ENCODE data around the gene CCM2L. TPM values are rescaled to one million over a fixed set of nuclear protein-coding genes. Genes with fewer than 3 reads are reported as not detected.

The CCM2L gene
- total RNA-seq, 1 donor from 2014 or later: 6.3 TPM

DNA sequence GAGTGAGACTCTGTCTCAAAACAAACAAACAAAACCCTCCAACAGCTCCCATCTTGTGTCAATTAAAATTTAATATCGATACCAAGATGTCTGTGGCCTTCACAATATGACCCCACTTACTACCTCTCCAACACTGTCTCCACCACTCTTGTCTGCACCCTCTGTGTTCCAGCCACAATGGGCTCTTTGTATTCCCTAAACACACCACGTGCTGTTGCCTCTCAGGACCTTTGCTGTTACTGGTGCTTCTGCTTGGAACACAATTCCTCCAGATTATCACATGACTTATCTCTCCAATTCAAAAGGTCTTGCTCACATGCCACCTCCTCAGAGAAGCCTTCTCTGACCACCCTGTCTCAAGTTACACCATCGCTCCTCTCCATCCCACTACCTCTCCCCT lies 35.8 kb downstream of the CCM2L start:
- Mint-ChIP-seq H3K27me3 (ENCODE audit: unreplicated experiment) (peaks cover 4% of the 10 kb centered on the region), H3K36me3 (ENCODE audit: unreplicated experiment) (no peaks in the 10 kb centered on the region), H3K27ac (ENCODE audit: unreplicated experiment) (no peak overlapping the region), H3K9me3 (ENCODE audit: unreplicated experiment) (peaks cover 4% of the 10 kb centered on the region), H3K4me3 (ENCODE audit: unreplicated experiment) (no peak overlapping the region), H3K4me1 (ENCODE audit: low read depth, unreplicated experiment) (no peaks in the 10 kb centered on the region)
- no peak for DNase-seq
- TF ChIP-seq, protein P1, sequence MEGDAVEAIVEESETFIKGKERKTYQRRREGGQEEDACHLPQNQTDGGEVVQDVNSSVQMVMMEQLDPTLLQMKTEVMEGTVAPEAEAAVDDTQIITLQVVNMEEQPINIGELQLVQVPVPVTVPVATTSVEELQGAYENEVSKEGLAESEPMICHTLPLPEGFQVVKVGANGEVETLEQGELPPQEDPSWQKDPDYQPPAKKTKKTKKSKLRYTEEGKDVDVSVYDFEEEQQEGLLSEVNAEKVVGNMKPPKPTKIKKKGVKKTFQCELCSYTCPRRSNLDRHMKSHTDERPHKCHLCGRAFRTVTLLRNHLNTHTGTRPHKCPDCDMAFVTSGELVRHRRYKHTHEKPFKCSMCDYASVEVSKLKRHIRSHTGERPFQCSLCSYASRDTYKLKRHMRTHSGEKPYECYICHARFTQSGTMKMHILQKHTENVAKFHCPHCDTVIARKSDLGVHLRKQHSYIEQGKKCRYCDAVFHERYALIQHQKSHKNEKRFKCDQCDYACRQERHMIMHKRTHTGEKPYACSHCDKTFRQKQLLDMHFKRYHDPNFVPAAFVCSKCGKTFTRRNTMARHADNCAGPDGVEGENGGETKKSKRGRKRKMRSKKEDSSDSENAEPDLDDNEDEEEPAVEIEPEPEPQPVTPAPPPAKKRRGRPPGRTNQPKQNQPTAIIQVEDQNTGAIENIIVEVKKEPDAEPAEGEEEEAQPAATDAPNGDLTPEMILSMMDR (IDR thresholded peaks at IDR 0.05; ENCODE audit: partially characterized antibody, unreplicated experiment): no peak

DNA sequence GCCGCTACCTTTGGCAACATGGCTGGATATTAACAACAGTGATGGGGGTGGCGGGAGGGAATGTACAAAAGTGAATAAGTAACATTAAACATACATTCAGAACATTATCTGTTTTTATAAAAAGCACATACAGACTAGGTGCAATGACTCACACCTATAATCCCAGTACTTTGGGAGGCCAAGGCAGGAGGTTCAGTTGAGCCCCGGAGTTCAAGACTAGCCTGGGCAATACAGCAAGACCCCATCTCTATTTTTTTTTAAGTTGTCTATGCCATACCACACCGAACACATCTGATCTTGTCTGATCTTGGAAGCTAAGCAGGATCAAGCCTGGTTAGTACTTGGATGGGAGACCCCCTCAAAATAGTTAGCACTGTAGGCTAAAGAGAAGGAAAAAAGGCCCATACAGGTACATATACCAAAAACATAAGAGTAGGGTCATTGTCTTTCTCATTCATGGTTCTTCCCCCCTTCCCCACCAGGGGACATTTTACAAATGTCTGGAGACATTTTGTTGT lies 40.1 kb downstream of the CCM2L start:
- H3K4me3 Mint-ChIP-seq (ENCODE audit: unreplicated experiment): no peak overlapping the region
- H3K27ac Mint-ChIP-seq (ENCODE audit: unreplicated experiment): no peak overlapping the region
- peaks cover 7% of the 10 kb centered on the region for H3K36me3 Mint-ChIP-seq (ENCODE audit: unreplicated experiment)
- no peak for DNase-seq
- peaks cover 21% of the 10 kb centered on the region for H3K27me3 Mint-ChIP-seq (ENCODE audit: unreplicated experiment)
- no peaks in the 10 kb centered on the region for H3K4me1 Mint-ChIP-seq (ENCODE audit: low read depth, unreplicated experiment)
- peaks cover 12% of the 10 kb centered on the region for H3K9me3 Mint-ChIP-seq (ENCODE audit: unreplicated experiment)
- TF ChIP-seq, protein P1 (IDR thresholded peaks at IDR 0.05; ENCODE audit: partially characterized antibody, unreplicated experiment): peak; percentile 39

DNA sequence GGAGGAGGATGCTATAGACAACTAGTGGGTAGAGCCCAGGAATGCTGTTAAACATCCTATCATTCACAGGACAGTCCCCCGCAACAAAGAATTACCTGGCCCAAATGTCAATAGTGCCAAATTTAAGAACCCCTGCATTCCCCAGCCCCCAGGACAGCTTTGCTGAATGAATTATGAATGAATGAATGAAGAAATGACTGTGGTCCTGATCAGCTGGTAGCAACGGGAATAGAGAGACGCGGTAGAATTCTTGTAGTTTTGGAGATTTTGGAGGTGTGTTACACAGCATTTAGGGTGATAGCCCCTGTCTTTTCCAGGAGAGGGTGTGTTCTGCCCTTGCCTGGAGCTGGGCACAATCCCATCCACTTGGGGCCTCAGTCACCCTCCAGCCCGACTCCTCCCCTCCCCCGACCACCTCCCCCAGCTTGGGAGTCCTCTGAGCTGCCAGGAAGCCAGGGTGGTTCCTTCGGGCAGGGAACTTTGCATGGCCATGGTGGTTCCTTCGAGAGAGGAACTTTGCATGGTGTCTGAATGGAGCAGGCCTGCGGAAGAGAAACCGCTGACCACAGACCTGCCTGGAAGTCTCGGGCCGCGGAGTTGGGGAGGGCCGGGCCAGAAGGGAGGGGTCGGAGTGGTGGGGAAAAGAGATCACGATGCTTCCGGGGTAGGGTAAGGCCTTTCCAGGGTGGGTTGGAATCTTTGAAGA lies 40.8 kb downstream of the CCM2L start:
- Mint-ChIP-seq H3K9me3 (ENCODE audit: unreplicated experiment) (peaks cover 12% of the 10 kb centered on the region), H3K27me3 (ENCODE audit: unreplicated experiment) (peaks cover 21% of the 10 kb centered on the region), H3K36me3 (ENCODE audit: unreplicated experiment) (peaks cover 7% of the 10 kb centered on the region), H3K4me3 (ENCODE audit: unreplicated experiment) (peak overlapping the region; percentile 66), H3K27ac (ENCODE audit: unreplicated experiment) (no peak overlapping the region), H3K4me1 (ENCODE audit: low read depth, unreplicated experiment) (no peaks in the 10 kb centered on the region)
- TF ChIP-seq, protein P1 (IDR thresholded peaks at IDR 0.05; ENCODE audit: partially characterized antibody, unreplicated experiment): peak; percentile 7
- DNase-seq: no peak

DNA sequence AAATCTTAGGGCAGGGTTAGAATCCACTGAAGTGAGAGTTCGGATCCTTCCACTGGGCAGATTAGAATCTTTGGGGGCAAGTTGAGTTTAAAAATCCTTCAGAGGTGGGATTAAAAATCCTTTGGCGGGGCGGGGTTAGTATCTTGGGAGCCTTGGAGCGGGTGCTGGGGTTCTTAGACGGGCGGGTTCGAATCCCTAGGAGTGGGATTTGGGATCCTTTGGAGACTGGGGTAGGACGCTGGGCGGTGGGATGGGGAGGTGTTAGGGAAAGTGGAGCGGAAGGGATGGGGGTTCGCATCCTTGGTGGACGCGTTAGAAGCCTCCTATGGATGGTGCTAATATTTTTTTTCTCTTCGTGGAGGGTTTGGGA lies 41.5 kb downstream of the CCM2L start:
- H3K4me1 Mint-ChIP-seq (ENCODE audit: low read depth, unreplicated experiment): no peaks in the 10 kb centered on the region
- H3K27ac Mint-ChIP-seq (ENCODE audit: unreplicated experiment): no peak overlapping the region
- H3K9me3 Mint-ChIP-seq (ENCODE audit: unreplicated experiment): peaks cover 12% of the 10 kb centered on the region
- no peak for DNase-seq
- peaks cover 7% of the 10 kb centered on the region for H3K36me3 Mint-ChIP-seq (ENCODE audit: unreplicated experiment)
- TF ChIP-seq, protein P1 (IDR thresholded peaks at IDR 0.05; ENCODE audit: partially characterized antibody, unreplicated experiment): no peak
- peak overlapping the region; percentile 66 for H3K4me3 Mint-ChIP-seq (ENCODE audit: unreplicated experiment)
- peaks cover 22% of the 10 kb centered on the region for H3K27me3 Mint-ChIP-seq (ENCODE audit: unreplicated experiment)

DNA sequence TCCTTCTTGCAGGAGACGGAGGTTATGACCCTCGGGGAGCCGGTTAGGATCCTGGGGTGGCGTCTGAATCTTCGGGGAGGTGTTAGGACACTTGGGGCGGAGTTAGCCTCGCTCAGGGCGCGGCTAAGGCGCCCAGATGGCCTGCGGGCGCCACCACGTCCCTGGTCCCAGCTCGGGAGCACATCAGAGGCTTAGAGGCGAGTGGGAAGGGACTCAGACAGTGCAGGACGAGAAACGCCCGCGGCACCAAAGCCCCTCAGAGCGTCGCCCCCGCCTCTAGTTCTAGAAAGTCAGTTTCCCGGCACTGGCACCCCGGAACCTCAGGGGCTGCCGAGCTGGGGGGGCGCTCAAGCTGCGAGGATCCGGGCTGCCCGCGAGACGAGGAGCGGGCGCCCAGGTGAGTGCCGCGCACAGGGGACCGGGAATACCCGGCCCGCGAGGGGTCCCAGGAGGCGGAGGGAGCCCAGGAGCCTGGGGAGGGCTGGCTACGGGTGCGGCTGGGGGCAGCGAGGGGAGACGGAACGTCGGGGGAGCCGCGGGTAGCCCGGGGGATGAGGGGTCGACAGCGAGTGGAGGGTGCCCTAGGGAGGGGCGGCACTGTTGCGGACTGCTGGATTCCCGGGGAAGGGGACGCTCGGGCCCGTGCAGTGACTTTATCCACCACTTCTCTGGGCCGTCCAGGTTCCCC lies 42.0 kb downstream of the CCM2L start, which contains the start of gene HCK:
HCK (plus strand) TSS at position 153 of the 688 bp plus-strand sequence.
- H3K27me3 Mint-ChIP-seq (ENCODE audit: unreplicated experiment): peaks cover 23% of the 10 kb centered on the region
- H3K9me3 Mint-ChIP-seq (ENCODE audit: unreplicated experiment): peaks cover 12% of the 10 kb centered on the region
- H3K4me1 Mint-ChIP-seq (ENCODE audit: low read depth, unreplicated experiment): no peaks in the 10 kb centered on the region
- peak within 1 kb of the TSS; percentile 66 for H3K4me3 Mint-ChIP-seq (ENCODE audit: unreplicated experiment)
- no peak within 1 kb of the TSS for H3K27ac Mint-ChIP-seq (ENCODE audit: unreplicated experiment)
- TF ChIP-seq, protein P1 (IDR thresholded peaks at IDR 0.05; ENCODE audit: partially characterized antibody, unreplicated experiment): no peak
- DNase-seq: peak; percentile 52
- peaks cover 7% of the 10 kb centered on the region for H3K36me3 Mint-ChIP-seq (ENCODE audit: unreplicated experiment)
